ENCODE data around the gene HLCS.

- TF ChIP-seq CTCF (IDR thresholded peaks at IDR 0.05) (no peak), POLR2AphosphoS5 (IDR thresholded peaks at IDR 0.05) (no peak)
These were observed 219.2 kb downstream of the HLCS start for GRCh38 chr21:36747041-36747814.

Measured in breast epithelium (tissue), 3 donors.